ENCODE measurements around the gene JMJD6.

The JMJD6 gene

DNA sequence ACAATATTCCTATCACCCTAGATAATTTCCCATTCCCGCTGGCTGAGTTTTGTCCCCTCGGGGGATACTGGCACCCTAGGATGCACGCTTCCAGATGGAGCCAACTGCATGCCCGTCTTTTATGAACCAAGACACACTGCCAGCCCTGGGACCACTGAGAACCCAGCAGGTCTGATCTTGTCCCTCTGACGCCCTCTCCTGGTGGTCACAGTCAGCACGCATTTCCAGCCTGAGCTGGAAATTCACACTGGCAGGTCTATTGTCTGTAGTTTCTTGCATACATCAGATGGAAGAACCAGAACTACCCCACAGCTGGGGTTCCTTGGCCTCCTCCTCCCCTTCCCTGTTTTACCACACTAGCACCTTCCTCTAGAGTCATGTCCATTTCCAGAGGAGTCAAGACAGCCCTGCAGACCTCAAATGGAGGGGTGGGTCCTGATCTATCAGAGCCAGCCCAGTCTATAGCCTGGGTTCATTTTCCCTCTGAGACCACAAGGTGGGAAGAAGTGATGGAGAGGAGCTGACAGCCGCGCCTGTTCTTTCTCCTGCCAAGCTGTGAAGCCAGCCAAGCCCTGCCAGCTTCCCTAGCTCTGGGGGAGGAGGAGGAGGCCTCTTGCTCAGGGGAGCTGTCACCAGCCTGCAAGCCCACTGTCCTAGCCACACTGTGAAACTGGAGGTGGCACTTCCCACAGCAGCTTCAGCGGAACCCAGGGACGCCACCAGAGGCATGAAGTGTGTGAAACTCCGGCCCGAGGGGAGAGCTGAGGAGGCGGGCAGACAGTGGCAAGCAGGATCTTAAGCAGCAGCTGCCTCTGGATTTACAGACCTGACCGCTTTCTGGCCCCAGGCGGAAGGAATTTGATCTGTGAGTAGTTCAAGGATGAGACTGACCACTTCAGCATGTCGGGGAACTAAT, 44.9 kb downstream of the JMJD6 start:
- no peaks in the 10 kb centered on the region for H3K79me2 ChIP-seq (ENCODE audit: insufficient read depth, low read length)
- peaks cover 6% of the 10 kb centered on the region; the same call in 1 of the 2 replicates for H3F3A ChIP-seq (ENCODE audit: low read depth)
- H2AFZ ChIP-seq (ENCODE audit: low read length): no peak overlapping the region
- H3K4me1 ChIP-seq (ENCODE audit: insufficient read depth, low read length, poor library complexity, severe bottlenecking): peaks cover 51% of the 10 kb centered on the region
- peak overlapping the region; percentile 47 for H3K9ac ChIP-seq (ENCODE audit: low read depth, low read length, poor library complexity, severe bottlenecking)
- no peaks in the 10 kb centered on the region for H3K9me3 ChIP-seq (ENCODE audit: insufficient read depth, low read depth, low read length)
- no peaks in the 10 kb centered on the region for H3K36me3 ChIP-seq (ENCODE audit: insufficient read depth, low read length)
- H3K27me3 ChIP-seq (ENCODE audit: insufficient read depth, low read length, poor library complexity, severe bottlenecking): no peaks in the 10 kb centered on the region
- TF ChIP-seq CTCF (conservative IDR thresholded peaks at IDR 0.05; ENCODE audit: low read length) (peak; percentile 98), EZH2phosphoT487 (IDR thresholded peaks at IDR 0.05; ENCODE audit: borderline replicate concordance) (no peak)
- H3K4me2 ChIP-seq (ENCODE audit: low read depth, low read length, poor library complexity, severe bottlenecking): no peak overlapping the region
- H4K20me1 ChIP-seq (ENCODE audit: insufficient read depth, low read length, poor library complexity, severe bottlenecking): no peaks in the 10 kb centered on the region
- H3K4me3 ChIP-seq (ENCODE audit: low read length, poor library complexity, severe bottlenecking): no peak overlapping the region
- no peaks in the 10 kb centered on the region for H3K9me2 ChIP-seq (replicated peaks; ENCODE audit: low read depth, low read length)

DNA sequence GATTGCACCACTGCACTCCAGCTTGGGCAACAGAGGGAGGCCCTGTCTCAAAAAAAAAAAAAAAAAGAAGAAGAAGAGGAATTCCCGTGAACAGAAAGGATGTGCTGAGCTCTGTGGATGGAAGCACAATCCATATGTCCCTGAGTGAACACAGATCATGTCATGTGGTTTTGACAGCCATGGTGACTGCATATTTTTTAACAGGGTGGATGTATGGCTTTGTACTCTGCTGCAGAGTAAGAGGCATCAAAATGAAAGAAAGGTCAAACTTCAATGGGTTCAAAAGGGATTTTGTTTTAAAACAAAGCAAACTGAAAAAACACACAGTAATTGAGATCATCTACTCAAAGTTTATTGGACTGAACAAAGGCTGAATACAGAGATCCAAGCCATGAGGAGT, 47.2 kb downstream of the JMJD6 start:
- Histone ChIP-seq H3K36me3 (ENCODE audit: insufficient read depth, low read length) (no peaks in the 10 kb centered on the region), H3K9me3 (ENCODE audit: insufficient read depth, low read depth, low read length) (no peaks in the 10 kb centered on the region), H2AFZ (ENCODE audit: low read length) (no peak overlapping the region), H3K79me2 (ENCODE audit: insufficient read depth, low read length) (0 out of 2 replicates have a peak, but pooled peaks cover 3% of the 10 kb centered on the region), H3K9ac (ENCODE audit: low read depth, low read length, poor library complexity, severe bottlenecking) (peak overlapping the region; percentile 69), H3F3A (ENCODE audit: low read depth) (peaks cover 6% of the 10 kb centered on the region; the same call in 1 of the 2 replicates), H3K9me2 (replicated peaks; ENCODE audit: low read depth, low read length) (no peaks in the 10 kb centered on the region), H4K20me1 (ENCODE audit: insufficient read depth, low read length, poor library complexity, severe bottlenecking) (no peaks in the 10 kb centered on the region), H3K4me1 (ENCODE audit: insufficient read depth, low read length, poor library complexity, severe bottlenecking) (peaks cover 51% of the 10 kb centered on the region), H3K4me2 (ENCODE audit: low read depth, low read length, poor library complexity, severe bottlenecking) (peak overlapping the region; percentile 74), H3K27me3 (ENCODE audit: insufficient read depth, low read length, poor library complexity, severe bottlenecking) (no peaks in the 10 kb centered on the region), H3K4me3 (ENCODE audit: low read length, poor library complexity, severe bottlenecking) (no peak overlapping the region)
- TF ChIP-seq CTCF (conservative IDR thresholded peaks at IDR 0.05; ENCODE audit: low read length) (no peak), EZH2phosphoT487 (IDR thresholded peaks at IDR 0.05; ENCODE audit: borderline replicate concordance) (no peak)

GRCh38 chr17:76678330-76678729, 48.1 kb downstream of the JMJD6 start:
- H3K9ac ChIP-seq (ENCODE audit: low read depth, low read length, poor library complexity, severe bottlenecking): peak overlapping the region; percentile 69
- H3K4me3 ChIP-seq (ENCODE audit: low read length, poor library complexity, severe bottlenecking): peak overlapping the region; percentile 55
- H3K4me1 ChIP-seq (ENCODE audit: insufficient read depth, low read length, poor library complexity, severe bottlenecking): peaks cover 54% of the 10 kb centered on the region
- no peaks in the 10 kb centered on the region for H4K20me1 ChIP-seq (ENCODE audit: insufficient read depth, low read length, poor library complexity, severe bottlenecking)
- TF ChIP-seq CTCF (conservative IDR thresholded peaks at IDR 0.05; ENCODE audit: low read length) (no peak), EZH2phosphoT487 (IDR thresholded peaks at IDR 0.05; ENCODE audit: borderline replicate concordance) (no peak)
- H2AFZ ChIP-seq (ENCODE audit: low read length): peak overlapping the region; percentile 18
- peak overlapping the region; percentile 74 for H3K4me2 ChIP-seq (ENCODE audit: low read depth, low read length, poor library complexity, severe bottlenecking)
- no peaks in the 10 kb centered on the region for H3K36me3 ChIP-seq (ENCODE audit: insufficient read depth, low read length)
- H3K27me3 ChIP-seq (ENCODE audit: insufficient read depth, low read length, poor library complexity, severe bottlenecking): no peaks in the 10 kb centered on the region
- peaks cover 6% of the 10 kb centered on the region; the same call in 1 of the 2 replicates for H3F3A ChIP-seq (ENCODE audit: low read depth)
- no peaks in the 10 kb centered on the region for H3K9me2 ChIP-seq (replicated peaks; ENCODE audit: low read depth, low read length)
- peaks cover 4% of the 10 kb centered on the region; the same call in 1 of the 2 replicates for H3K79me2 ChIP-seq (ENCODE audit: insufficient read depth, low read length)
- no peaks in the 10 kb centered on the region for H3K9me3 ChIP-seq (ENCODE audit: insufficient read depth, low read depth, low read length)

Measured in Loucy (cell line).